ENCODE data around the gene FHAD1.

The FHAD1 gene

GRCh38 chr1:15260418-15261154 lies 13.6 kb downstream of the FHAD1 start:
- ChIA-PET POLR2A (no interaction called here), CTCF (interaction anchor here (1.2 to 2.7 kb wide), 3 partner anchors 12 to 132 kb away, joined by 3 to 6 read pairs (median 4); no protein-coding TSS in a partner anchor)
- DNase-seq (ENCODE audit: extremely low spot score), result no peak
- TF ChIP-seq, protein P1, sequence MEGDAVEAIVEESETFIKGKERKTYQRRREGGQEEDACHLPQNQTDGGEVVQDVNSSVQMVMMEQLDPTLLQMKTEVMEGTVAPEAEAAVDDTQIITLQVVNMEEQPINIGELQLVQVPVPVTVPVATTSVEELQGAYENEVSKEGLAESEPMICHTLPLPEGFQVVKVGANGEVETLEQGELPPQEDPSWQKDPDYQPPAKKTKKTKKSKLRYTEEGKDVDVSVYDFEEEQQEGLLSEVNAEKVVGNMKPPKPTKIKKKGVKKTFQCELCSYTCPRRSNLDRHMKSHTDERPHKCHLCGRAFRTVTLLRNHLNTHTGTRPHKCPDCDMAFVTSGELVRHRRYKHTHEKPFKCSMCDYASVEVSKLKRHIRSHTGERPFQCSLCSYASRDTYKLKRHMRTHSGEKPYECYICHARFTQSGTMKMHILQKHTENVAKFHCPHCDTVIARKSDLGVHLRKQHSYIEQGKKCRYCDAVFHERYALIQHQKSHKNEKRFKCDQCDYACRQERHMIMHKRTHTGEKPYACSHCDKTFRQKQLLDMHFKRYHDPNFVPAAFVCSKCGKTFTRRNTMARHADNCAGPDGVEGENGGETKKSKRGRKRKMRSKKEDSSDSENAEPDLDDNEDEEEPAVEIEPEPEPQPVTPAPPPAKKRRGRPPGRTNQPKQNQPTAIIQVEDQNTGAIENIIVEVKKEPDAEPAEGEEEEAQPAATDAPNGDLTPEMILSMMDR (IDR thresholded peaks at IDR 0.05; ENCODE audit: control extremely low read depth, extremely low read depth, low read depth, missing control alignments), result no peak

- TF ChIP-seq, protein P1 (IDR thresholded peaks at IDR 0.05; ENCODE audit: control extremely low read depth, extremely low read depth, low read depth, missing control alignments), result no peak
- CTCF ChIA-PET, result interaction anchor here (1.2 to 2.7 kb wide), 3 partner anchors 11 to 133 kb away, joined by 3 to 6 read pairs (median 4); no protein-coding TSS in a partner anchor
- no peak for DNase-seq (ENCODE audit: extremely low spot score)
- POLR2A ChIA-PET, result no interaction called here
These were observed 14.4 kb downstream of the FHAD1 start for GRCh38 chr1:15261155-15262002.

DNA sequence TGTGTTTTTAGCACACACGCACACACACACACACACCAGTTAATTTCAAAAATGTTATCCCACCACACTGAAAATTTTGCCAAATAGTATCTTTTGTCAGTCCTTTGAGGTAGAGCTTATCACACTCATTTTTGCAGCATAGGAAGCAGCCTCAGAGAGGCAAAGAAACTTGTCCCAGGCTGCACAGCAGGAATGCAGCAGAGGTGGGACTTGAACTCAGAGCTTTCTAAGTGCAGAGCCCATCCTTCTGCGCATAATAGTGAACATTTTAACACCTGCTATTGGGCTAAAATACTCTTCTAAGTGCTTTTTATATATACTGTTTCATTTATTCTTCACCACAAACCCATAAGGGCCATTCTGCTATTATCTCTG lies 15.0 kb downstream of the FHAD1 start:
- DNase-seq (ENCODE audit: extremely low spot score), result no peak
- ChIA-PET POLR2A (no interaction called here), CTCF (interaction anchor here (0.9 to 2.7 kb wide), 4 partner anchors 9 to 134 kb away, joined by 3 to 6 read pairs (median 4); no protein-coding TSS in a partner anchor)
- TF ChIP-seq, protein P1 (IDR thresholded peaks at IDR 0.05; ENCODE audit: control extremely low read depth, extremely low read depth, low read depth, missing control alignments), result no peak

DNA sequence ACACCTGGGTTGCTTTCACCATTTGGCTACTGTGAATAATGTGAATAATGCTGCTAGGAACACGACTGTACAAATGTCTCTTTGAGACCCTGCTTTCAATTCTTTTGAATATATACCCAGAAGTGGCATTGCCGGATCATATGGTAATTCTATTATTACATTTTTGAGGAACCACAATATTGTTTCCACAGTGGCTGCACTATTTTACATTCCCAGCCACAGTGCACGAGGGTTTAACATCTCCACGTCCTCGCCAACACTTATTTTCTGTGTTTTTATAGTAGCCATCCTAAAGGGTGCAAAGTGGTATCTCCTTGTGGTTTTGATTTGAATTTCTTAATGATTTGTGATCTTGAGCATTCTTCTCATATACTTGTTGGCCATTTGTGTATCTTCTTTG lies 15.7 kb downstream of the FHAD1 start:
- ChIA-PET POLR2A (no interaction called here), CTCF (interaction anchor here (0.9 to 2.7 kb wide), 2 partner anchors 8 to 9 kb away, joined by 4 to 6 read pairs; no protein-coding TSS in a partner anchor)
- no peak for DNase-seq (ENCODE audit: extremely low spot score)
- TF ChIP-seq, protein P1 (IDR thresholded peaks at IDR 0.05; ENCODE audit: control extremely low read depth, extremely low read depth, low read depth, missing control alignments), result no peak

DNA sequence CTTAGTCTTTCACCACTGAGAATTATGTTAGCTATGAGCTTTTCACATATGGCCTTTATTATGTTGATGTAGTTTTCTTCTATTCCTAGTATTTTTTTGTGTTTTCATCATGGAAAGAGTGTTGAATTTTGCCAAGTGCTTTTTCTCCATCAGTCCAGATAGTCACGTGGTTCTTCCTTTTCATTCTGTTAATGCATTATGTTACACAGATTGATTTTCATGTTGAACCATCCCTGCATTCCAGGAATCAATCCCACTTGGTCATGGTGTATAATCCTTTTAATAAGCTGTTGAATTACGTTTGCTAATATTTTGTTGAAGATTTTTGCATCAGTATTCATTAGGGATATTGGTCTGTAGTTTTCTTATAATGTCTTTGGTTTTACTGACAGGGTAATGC lies 17.7 kb downstream of the FHAD1 start:
- ChIA-PET CTCF (no interaction called here), POLR2A (no interaction called here)
- TF ChIP-seq, protein P1 (IDR thresholded peaks at IDR 0.05; ENCODE audit: control extremely low read depth, extremely low read depth, low read depth, missing control alignments), result no peak

GRCh38 chr1:15271196-15271595 lies 24.2 kb downstream of the FHAD1 start:
- ChIA-PET CTCF (interaction anchor here (0.8 to 7.1 kb wide), 7 partner anchors 9 to 148 kb away, joined by 3 to 65 read pairs (median 4); no protein-coding TSS in a partner anchor), POLR2A (no interaction called here)
- DNase-seq (ENCODE audit: extremely low spot score), result no peak
- TF ChIP-seq, protein P1 (IDR thresholded peaks at IDR 0.05; ENCODE audit: control extremely low read depth, extremely low read depth, low read depth, missing control alignments), result no peak

More for the DNA sequence above, 17.7 kb downstream of the FHAD1 start:
- DNase-seq (ENCODE audit: extremely low spot score), result no peak

Data from GM10248 (cell line).